Body of pancreas (tissue), 4 donors: ENCODE measurements around the gene CCSER1.

Experiments used
- CTCF ChIP-seq, 7 experiments: fragments of 450-650 bp in 4 of 7; fragments of 200-600 bp in 3 of 7; sonication (generic) in 3 of 7; IDR thresholded peaks; one replicate each; pipeline ENCODE4 v1.5.1; 2016 to 2019; ENCODE audit warnings: antibody characterized with exemption in 7 of 7
- POLR2A ChIP-seq, 3 donors: fragments of 450-650 bp; IDR thresholded peaks; one replicate each; pipeline ENCODE4 v1.6.1; 2016; ENCODE audit warnings: antibody characterized with exemption in 3 of 3, mild to moderate bottlenecking in 2 of 3

DNA sequence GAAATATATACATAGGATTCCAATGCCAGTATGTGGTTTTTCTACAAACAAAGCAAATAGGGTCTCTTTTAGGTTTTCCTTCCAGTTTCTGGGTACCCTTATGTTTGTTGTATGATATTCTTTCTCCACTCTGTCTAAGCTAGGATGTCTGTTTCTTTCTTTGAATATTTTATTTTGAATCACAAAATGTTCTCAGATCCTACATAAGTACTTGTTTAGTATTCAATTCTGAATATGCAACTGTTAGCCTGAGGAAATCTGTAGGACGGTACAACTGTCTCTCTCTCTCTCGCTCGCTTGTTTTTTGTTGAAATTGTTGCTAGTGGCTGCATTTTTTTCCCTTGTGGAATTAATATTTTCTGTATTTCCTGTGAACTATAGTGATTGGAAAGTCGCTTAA, 163.2 kb downstream of the CCSER1 start:
- TF ChIP-seq CTCF (IDR thresholded peaks at IDR 0.05) (no peak), POLR2A (IDR thresholded peaks at IDR 0.05) (no peak)
